Muscle layer of colon (tissue), 2 donors: Measurements from ENCODE around the gene CHRNA9.

Experiments
- H3K27ac ChIP-seq: one replicate; pipeline ENCODE4 v1.7.0; 2013; ENCODE audit warnings: low read depth, mild to moderate bottlenecking, low read length, moderate library complexity
- H3K27me3 ChIP-seq, 2 donors: one replicate each; pipeline ENCODE4 v1.7.0; 2013; ENCODE audit warnings: low read length in 2 of 2, mild to moderate bottlenecking in 2 of 2; ENCODE audit not compliant: insufficient read depth in 2 of 2, control insufficient read depth in 1 of 2
- H3K36me3 ChIP-seq: one replicate; pipeline ENCODE4 v1.7.0; 2013; ENCODE audit warnings: mild to moderate bottlenecking, low read length; ENCODE audit not compliant: insufficient read depth
- H3K4me1 ChIP-seq: one replicate; pipeline ENCODE4 v1.7.0; 2013; ENCODE audit warnings: mild to moderate bottlenecking, low read length; ENCODE audit not compliant: insufficient read depth
- H3K4me3 ChIP-seq, 2 donors: one replicate each; pipeline ENCODE4 v1.7.0; 2013; ENCODE audit warnings: low read length in 2 of 2, low read depth in 1 of 2, mild to moderate bottlenecking in 1 of 2, moderate library complexity in 1 of 2
- H3K9ac ChIP-seq: one replicate; pipeline ENCODE4 v1.7.0; 2013; ENCODE audit warnings: low read length
- H3K9me3 ChIP-seq: one replicate; pipeline ENCODE4 v1.7.0; 2013; ENCODE audit warnings: mild to moderate bottlenecking, low read length
- donor health status: abdominal sarcoma.
- donor health status: Adenocarcinoma of cecum.

CHRNA9 gene

DNA sequence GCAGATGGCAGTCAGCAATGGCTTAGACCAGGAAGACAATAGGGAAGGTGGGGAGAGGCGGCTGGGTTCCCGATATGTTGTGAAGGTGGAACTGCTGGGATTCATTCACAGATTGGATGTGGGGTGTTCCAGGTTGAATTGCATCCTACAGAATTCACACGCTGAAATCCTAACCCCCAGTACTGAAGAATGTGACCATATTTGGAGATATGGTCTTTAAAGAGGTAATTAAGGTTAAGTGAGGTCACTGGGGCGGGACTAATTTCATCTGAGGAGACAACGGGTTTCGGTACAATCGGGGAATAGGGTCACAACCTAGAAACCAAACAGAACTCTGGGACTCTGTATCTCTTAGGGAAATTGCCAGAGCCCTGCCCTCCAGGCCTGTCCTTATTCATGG is 5.3 kb upstream of the CHRNA9 start:
- Histone ChIP-seq H3K4me3 (no peak overlapping the region), H3K9ac (no peak overlapping the region), H3K27me3 (no peaks in the 10 kb centered on the region), H3K27ac (no peak overlapping the region), H3K4me1 (no peaks in the 10 kb centered on the region), H3K9me3 (no peaks in the 10 kb centered on the region), H3K36me3 (no peaks in the 10 kb centered on the region)

DNA sequence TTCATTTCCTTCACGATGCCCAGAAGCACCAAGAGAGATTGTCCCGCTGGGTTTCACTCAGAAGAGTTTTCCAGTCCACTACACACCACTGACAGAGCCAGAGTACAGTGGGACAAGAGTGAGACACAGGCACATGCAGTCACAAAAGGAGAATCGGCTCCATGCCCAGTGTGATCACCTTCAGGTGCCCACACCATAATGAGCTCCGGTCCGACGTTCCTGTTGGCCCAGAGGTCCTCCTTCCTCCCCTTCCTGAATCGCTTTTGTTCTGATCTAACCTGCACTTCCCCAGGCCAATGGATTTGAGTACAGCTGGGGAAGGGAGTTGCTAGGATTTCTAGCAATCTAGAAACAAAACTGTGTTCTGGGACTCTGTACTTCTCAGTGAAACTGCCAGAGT is 4.6 kb upstream of the CHRNA9 start:
- Histone ChIP-seq H3K4me1 (no peaks in the 10 kb centered on the region), H3K36me3 (no peaks in the 10 kb centered on the region), H3K27me3 (no peaks in the 10 kb centered on the region), H3K9ac (no peak overlapping the region), H3K4me3 (no peak overlapping the region), H3K27ac (no peak overlapping the region), H3K9me3 (no peaks in the 10 kb centered on the region)

DNA sequence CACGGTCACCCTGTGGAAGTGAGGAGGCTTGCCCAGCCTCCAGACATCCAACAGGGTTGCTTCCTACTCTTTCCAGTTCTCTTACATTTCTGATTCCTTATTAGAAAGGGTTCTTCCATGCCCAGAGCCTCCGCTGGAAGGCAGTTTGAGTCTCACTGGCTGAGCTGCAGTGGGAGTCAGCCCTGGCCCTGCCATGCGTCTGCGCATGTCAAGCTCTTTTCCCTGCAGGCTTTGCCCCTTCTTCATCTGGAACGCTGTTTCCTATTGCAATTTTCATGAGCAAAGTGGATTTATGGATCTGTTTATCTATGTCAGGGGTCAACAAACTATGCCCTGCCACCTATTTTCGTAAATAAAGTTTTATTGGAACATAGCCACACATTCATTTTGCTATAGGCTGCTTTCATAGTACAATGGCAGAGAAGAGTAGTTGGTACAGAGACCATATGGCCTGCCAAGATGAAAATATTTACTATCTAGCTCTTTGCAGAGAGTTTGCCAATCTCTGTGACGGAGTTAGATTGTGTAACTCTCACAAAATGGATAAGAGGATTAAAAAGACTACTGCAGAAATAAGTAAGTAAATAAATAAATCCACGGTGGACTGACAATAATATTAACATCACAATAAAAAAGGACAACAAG is 3.9 kb upstream of the CHRNA9 start:
- H3K27me3 ChIP-seq, result no peaks in the 10 kb centered on the region
- no peak overlapping the region for H3K27ac ChIP-seq
- no peaks in the 10 kb centered on the region for H3K4me1 ChIP-seq
- no peaks in the 10 kb centered on the region for H3K36me3 ChIP-seq
- no peak overlapping the region for H3K4me3 ChIP-seq
- H3K9me3 ChIP-seq, result no peaks in the 10 kb centered on the region
- no peak overlapping the region for H3K9ac ChIP-seq

DNA sequence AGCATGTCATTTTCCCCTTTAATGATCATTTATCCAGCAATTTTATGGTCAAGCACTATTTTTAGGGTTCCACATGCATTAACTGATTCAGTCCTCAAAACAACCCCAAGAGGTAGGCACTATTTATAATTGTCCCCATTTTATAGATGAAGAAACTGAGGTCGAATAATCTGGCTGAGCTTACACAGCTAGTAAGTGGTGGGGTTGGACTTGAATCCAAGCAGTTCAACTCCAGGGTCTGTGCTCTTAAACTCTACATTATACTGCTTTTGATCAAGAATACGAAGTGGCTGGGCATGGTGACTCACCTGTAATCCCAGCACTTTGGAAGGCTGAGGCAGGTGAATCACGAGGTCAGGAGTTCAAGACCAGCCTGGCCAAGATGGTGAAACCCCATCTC is 3.2 kb upstream of the CHRNA9 start:
- Histone ChIP-seq H3K36me3 (no peaks in the 10 kb centered on the region), H3K4me1 (no peaks in the 10 kb centered on the region), H3K9ac (no peak overlapping the region), H3K27me3 (no peaks in the 10 kb centered on the region), H3K4me3 (no peak overlapping the region), H3K9me3 (no peaks in the 10 kb centered on the region), H3K27ac (no peak overlapping the region)

DNA sequence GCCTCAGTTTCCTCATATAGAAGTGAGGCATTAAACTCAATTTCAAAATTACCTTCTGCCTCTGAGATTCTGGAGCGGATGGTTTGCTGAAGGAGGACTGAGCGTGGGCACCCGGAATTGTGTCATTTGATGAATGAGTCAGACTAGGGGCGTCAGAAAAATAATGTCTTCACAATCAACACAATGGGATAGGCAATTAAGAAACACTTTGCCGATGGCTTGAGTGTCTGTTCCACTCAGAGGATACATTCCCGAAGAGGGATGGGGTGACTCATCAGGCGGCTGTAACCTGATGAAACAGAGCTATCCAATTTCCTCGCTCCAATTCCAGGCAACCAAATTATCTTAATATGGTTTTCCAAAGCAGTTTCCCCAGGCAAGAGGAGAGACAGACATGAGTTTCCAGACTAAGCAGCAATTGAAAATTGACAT is 1.2 kb upstream of the CHRNA9 start:
- Histone ChIP-seq H3K4me1 (no peaks in the 10 kb centered on the region), H3K9ac (no peak overlapping the region), H3K36me3 (no peaks in the 10 kb centered on the region), H3K27ac (no peak overlapping the region), H3K9me3 (no peaks in the 10 kb centered on the region), H3K4me3 (no peak overlapping the region), H3K27me3 (no peaks in the 10 kb centered on the region)

DNA sequence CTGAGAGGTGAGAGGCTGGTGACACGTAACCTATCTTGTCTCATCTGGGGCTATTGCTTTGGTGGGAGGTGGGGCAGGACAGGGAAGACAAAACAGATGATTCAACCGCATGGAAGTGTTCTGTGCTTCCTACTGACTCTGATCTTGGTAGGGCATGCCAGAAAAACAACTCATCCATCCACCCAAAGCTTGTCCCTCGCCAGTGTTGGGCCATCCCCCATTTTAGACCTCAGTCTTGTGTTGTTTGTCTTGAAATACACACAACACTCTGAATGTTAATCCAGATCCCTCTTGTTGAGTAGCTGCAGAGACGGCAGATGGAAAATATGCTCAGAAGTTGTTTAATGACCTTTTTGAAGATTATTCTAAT is 377 bp downstream of the CHRNA9 start:
- Histone ChIP-seq H3K4me3 (no peak overlapping the region), H3K27me3 (no peaks in the 10 kb centered on the region), H3K27ac (no peak overlapping the region), H3K9me3 (no peaks in the 10 kb centered on the region), H3K36me3 (no peaks in the 10 kb centered on the region), H3K4me1 (no peaks in the 10 kb centered on the region), H3K9ac (no peak overlapping the region)

- H3K27ac ChIP-seq, result no peak overlapping the region
- no peaks in the 10 kb centered on the region for H3K4me1 ChIP-seq
- H3K36me3 ChIP-seq, result no peaks in the 10 kb centered on the region
- H3K4me3 ChIP-seq, result no peak overlapping the region
- no peaks in the 10 kb centered on the region for H3K27me3 ChIP-seq
- no peaks in the 10 kb centered on the region for H3K9me3 ChIP-seq
- H3K9ac ChIP-seq, result no peak overlapping the region
Observed at GRCh38 chr4:40337051-40337450, 1.9 kb downstream of the CHRNA9 start.

DNA sequence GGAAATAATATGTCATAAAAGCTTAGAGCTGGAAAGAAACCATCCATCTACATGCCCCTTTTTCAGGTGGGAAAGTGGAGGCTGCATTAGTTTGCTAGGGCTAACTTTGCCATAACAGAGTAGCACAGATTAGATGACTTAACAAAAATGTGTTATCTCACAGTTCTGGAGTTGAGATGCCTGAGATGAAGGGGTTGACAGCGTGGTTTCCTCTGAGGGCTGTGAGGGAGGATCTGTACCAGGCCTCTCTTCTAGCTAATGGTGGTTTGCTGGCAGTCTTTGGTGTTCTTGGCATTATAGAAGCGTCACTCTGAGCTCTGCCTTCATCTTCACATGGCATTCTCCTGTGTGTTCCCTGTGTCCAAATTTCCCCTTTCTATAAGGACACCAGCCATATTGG is 2.4 kb downstream of the CHRNA9 start:
- Histone ChIP-seq H3K4me3 (no peak overlapping the region), H3K9me3 (no peaks in the 10 kb centered on the region), H3K36me3 (no peaks in the 10 kb centered on the region), H3K27ac (no peak overlapping the region), H3K9ac (no peak overlapping the region), H3K4me1 (no peaks in the 10 kb centered on the region), H3K27me3 (no peaks in the 10 kb centered on the region)

DNA sequence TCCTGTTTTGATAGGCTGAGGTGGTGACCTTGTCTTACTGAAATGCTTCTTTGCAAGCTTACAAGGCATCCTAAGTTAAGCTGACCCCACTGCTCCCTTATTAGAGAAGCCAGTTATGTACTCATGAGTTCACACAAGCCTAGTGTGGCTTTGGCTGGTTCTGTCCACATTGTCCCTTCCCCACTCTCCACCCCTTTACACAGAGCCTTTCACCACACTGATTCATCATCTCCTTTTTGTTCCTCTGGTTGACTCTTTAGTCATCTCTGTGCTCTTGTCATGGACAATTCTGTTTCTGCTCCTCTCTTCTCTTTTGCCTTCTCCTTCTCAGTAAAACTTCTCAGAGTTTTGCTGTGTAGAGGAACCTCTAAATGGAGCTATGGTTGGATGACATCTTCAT is 4.9 kb downstream of the CHRNA9 start:
- H3K36me3 ChIP-seq, result no peaks in the 10 kb centered on the region
- no peak overlapping the region for H3K4me3 ChIP-seq
- H3K27ac ChIP-seq, result no peak overlapping the region
- no peaks in the 10 kb centered on the region for H3K9me3 ChIP-seq
- no peaks in the 10 kb centered on the region for H3K27me3 ChIP-seq
- no peak overlapping the region for H3K9ac ChIP-seq
- no peaks in the 10 kb centered on the region for H3K4me1 ChIP-seq

DNA sequence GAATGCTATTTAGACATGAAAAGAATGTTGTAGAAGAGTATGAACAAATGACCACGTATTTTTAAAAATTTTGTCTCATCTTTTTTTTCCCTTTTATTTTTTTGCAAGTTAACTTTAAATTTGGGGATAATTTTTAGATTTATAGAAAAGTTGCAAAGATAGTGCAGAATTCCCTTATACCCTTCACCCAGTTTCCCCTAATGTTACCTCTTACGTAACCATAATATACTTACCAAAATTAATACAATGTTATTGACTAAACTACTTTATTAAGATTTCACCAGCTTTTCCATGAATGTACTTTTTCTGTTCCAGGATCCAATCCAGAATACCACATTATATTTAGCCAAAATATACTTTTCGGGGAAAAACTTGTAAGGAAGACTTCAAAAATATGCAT is 12.3 kb downstream of the CHRNA9 start:
- Histone ChIP-seq H3K36me3 (no peaks in the 10 kb centered on the region), H3K27ac (no peak overlapping the region), H3K4me1 (no peaks in the 10 kb centered on the region), H3K4me3 (no peak overlapping the region), H3K9ac (no peak overlapping the region), H3K27me3 (no peaks in the 10 kb centered on the region), H3K9me3 (no peaks in the 10 kb centered on the region)

- Histone ChIP-seq H3K9ac (no peak overlapping the region), H3K9me3 (no peaks in the 10 kb centered on the region), H3K36me3 (no peaks in the 10 kb centered on the region), H3K27ac (no peak overlapping the region), H3K4me1 (no peaks in the 10 kb centered on the region), H3K27me3 (no peaks in the 10 kb centered on the region), H3K4me3 (no peak overlapping the region)
Observed at GRCh38 chr4:40348000-40348399, 12.9 kb downstream of the CHRNA9 start.

- Histone ChIP-seq H3K9ac (no peak overlapping the region), H3K27me3 (no peaks in the 10 kb centered on the region), H3K4me1 (no peaks in the 10 kb centered on the region), H3K4me3 (no peak overlapping the region), H3K36me3 (no peaks in the 10 kb centered on the region), H3K27ac (no peak overlapping the region), H3K9me3 (no peaks in the 10 kb centered on the region)
Observed at GRCh38 chr4:40349561-40350198, 14.5 kb downstream of the CHRNA9 start.
